B cell (primary cell): ENCODE measurements around the gene CLDN24. TPM values are rescaled to one million over a fixed set of nuclear protein-coding genes. Genes with fewer than 3 reads are reported as not detected.

Experiments
- ATAC-seq: fragments of 200-7000 bp; cut with Tn5 transposase; one replicate; pipeline ENCODE4 v1.10.0; 2021; ENCODE audit warnings: low read depth, mild to moderate bottlenecking, moderate number of reproducible peaks, moderate library complexity
- CTCF ChIA-PET: fragments of 350-600 bp; sonication (Branson Sonifier 250); formaldehyde crosslinking; loops from one replicate; lab custom pipeline; 2021; ENCODE audit warnings: antibody characterized with exemption, inconsistent platforms; lab: Charles Lee
- POLR2A ChIA-PET: fragments of 350-600 bp; sonication (Branson Sonifier 250); formaldehyde crosslinking; loops from one replicate; lab custom pipeline; 2021; ENCODE audit warnings: antibody characterized with exemption; lab: Charles Lee
- DNase-seq: peaks from one replicate; pipeline ENCODE4 v3.0.0; 2013
- H2AFZ ChIP-seq: 2 replicates; pipeline ENCODE4 v1.6.1; 2012; ENCODE audit warnings: mild to moderate bottlenecking, low read depth, low read length; ENCODE audit not compliant: insufficient read depth, poor library complexity, severe bottlenecking
- H3K27ac ChIP-seq, 2 donors: 1 replicate in 1 of 2; 2 replicates in 1 of 2; pipeline ENCODE4 v1.5.1; 2012 to 2013; ENCODE audit warnings: low read length in 2 of 2, mild to moderate bottlenecking in 2 of 2, moderate library complexity in 1 of 2
- H3K27me3 ChIP-seq, 4 experiments: fragments of 200-600 bp in 1 of 4; sonication (generic) in 1 of 4; replicated peaks in 1 of 4; 1 replicate in 2 of 4; 2 replicates in 2 of 4; pipeline versions ENCODE4 v1.6.1 to v1.7.0; 2013 to 2016; ENCODE audit warnings: low read length in 3 of 4, mild to moderate bottlenecking in 2 of 4, mixed read lengths in 1 of 4, moderate library complexity in 1 of 4; ENCODE audit not compliant: insufficient read depth in 4 of 4, control insufficient read depth in 3 of 4; ENCODE audit errors: control extremely low read depth in 1 of 4
- H3K36me3 ChIP-seq, 2 experiments: replicated peaks in 1 of 2; 1 replicate in 1 of 2; 2 replicates in 1 of 2; pipeline versions ENCODE4 v1.6.1 to v1.7.1; 2013; ENCODE audit warnings: low read length in 1 of 2; ENCODE audit not compliant: insufficient read depth in 2 of 2, control insufficient read depth in 1 of 2; ENCODE audit errors: control extremely low read depth in 1 of 2, extremely low read depth in 1 of 2
- H3K4me1 ChIP-seq, 2 donors: fragments of 200-600 bp in 1 of 2; sonication (generic) in 1 of 2; 1 replicate in 1 of 2; 2 replicates in 1 of 2; pipeline versions ENCODE4 v1.5.1 to v1.6.1; 2013 to 2017; ENCODE audit warnings: low read length in 2 of 2; ENCODE audit not compliant: control insufficient read depth in 2 of 2, insufficient read depth in 2 of 2
- H3K4me2 ChIP-seq: replicated peaks from 2 replicates; pipeline ENCODE3; 2012; ENCODE audit warnings: mild to moderate bottlenecking, low read depth, low read length; ENCODE audit not compliant: poor library complexity, severe bottlenecking
- H3K4me3 ChIP-seq, 5 experiments: fragments of 200-600 bp in 1 of 5; sonication (generic) in 1 of 5; 1 replicate in 3 of 5; 2 replicates in 2 of 5; pipeline versions ENCODE4 v1.5.1 to v1.7.0; 2011 to 2016; ENCODE audit warnings: low read length in 4 of 5, mild to moderate bottlenecking in 4 of 5, low read depth in 2 of 5, control low read depth in 1 of 5, moderate library complexity in 1 of 5; ENCODE audit not compliant: insufficient read depth in 1 of 5; ENCODE audit errors: control extremely low read depth in 1 of 5, extremely low read depth in 1 of 5
- H3K79me2 ChIP-seq: fragments of 200-600 bp; sonication (generic); one replicate; pipeline ENCODE4 v1.6.0; 2016; ENCODE audit warnings: low read length; ENCODE audit not compliant: control insufficient read depth, insufficient read depth
- H3K9ac ChIP-seq: fragments of 200-600 bp; sonication (generic); 2 replicates; pipeline ENCODE4 v1.6.1; 2017; ENCODE audit warnings: mild to moderate bottlenecking, low read length, moderate library complexity
- H3K9me3 ChIP-seq, 3 donors: one replicate each; pipeline versions ENCODE4 v1.6.1 to v1.7.1; 2013; ENCODE audit warnings: low read length in 2 of 3; ENCODE audit not compliant: control insufficient read depth in 2 of 3, insufficient read depth in 1 of 3; ENCODE audit errors: control extremely low read depth in 1 of 3
- H4K20me1 ChIP-seq: 2 replicates; pipeline ENCODE4 v1.6.0; 2012; ENCODE audit warnings: mild to moderate bottlenecking, low read length; ENCODE audit not compliant: insufficient read depth, control insufficient read depth, poor library complexity, severe bottlenecking
- H3K27ac Mint-ChIP-seq: one replicate; pipeline ENCODE4 v1.8.0; 2021; ENCODE audit warnings: mixed read lengths
- H3K27me3 Mint-ChIP-seq: one replicate; pipeline ENCODE4 v1.8.0; 2021; ENCODE audit warnings: mixed read lengths
- H3K4me1 Mint-ChIP-seq: one replicate; pipeline ENCODE4 v1.8.0; 2021; ENCODE audit warnings: mixed read lengths
- H3K4me3 Mint-ChIP-seq: one replicate; pipeline ENCODE4 v1.8.0; 2021; ENCODE audit warnings: mixed read lengths
- H3K9me3 Mint-ChIP-seq: one replicate; pipeline ENCODE4 v1.8.0; 2022; ENCODE audit warnings: mixed read lengths; ENCODE audit not compliant: insufficient read depth
- CTCF ChIP-seq: fragments of 200-600 bp; IDR thresholded peaks from one replicate; pipeline ENCODE4 v1.8.0; 2022; ENCODE audit warnings: antibody characterized with exemption, mild to moderate bottlenecking
- EZH2 ChIP-seq: IDR thresholded peaks from 2 replicates; pipeline ENCODE4 v1.6.1; 2012; ENCODE audit warnings: borderline replicate concordance, low read depth, mild to moderate bottlenecking, moderate library complexity, low read length; ENCODE audit not compliant: insufficient read depth, poor library complexity, severe bottlenecking
- WGBS: methylation state at CpG from one replicate; pipeline ENCODE4 v1.1.5; 2013; ENCODE audit warnings: missing lambda C conversion rate; ENCODE audit not compliant: insufficient coverage; 5-methylcytosine and 5-hydroxymethylcytosine counted together
- intact Hi-C: fragments of 100-400 bp; cut with micrococcal nuclease; formaldehyde crosslinking; loops from one replicate; pipeline ENCODE4 v1.10.0; 2022
- polyA plus RNA-seq: library from polyadenylated mRNA; depleted of rRNA; stranded (reverse); fragments of >200 nt; gene quantifications from 2 replicates; pipeline ENCODE4 v1.2.3, GENCODE V29; 2012
- total RNA-seq, 2 donors: library from RNA; stranded (reverse); fragments of 120-200 nt in 1 of 2; gene quantifications; 1 replicate in 1 of 2; 2 replicates in 1 of 2; pipeline versions ENCODE4 v1.2.3 to v1.2.4, GENCODE V29; 2013 to 2022

The CLDN24 gene
- total and polyA plus RNA-seq, 2 donors (not counting 1 experiment from before 2014, with no cell fraction given) = not detected

- POLR2A ChIA-PET = no interaction called here
- 100% methylated on average over 2 of the region's 5 CpGs for WGBS
- no peak for ATAC-seq
Measured at GRCh38 chr4:183352546-183352945, 30.3 kb upstream of the CLDN24 start.

More at GRCh38 chr4:183352546-183352945, 30.3 kb upstream of the CLDN24 start:
- Mint-ChIP-seq H3K27me3 (peaks cover 26% of the 10 kb centered on the region), H3K4me3 (no peak overlapping the region), H3K27ac (no peak overlapping the region), H3K4me1 (no peaks in the 10 kb centered on the region), H3K9me3 (no peaks in the 10 kb centered on the region)
- H2AFZ ChIP-seq = no peak overlapping the region
- no peak overlapping the region for H3K4me3 ChIP-seq
- intact Hi-C loops = no loop called here
- H3K4me1 ChIP-seq = no peaks in the 10 kb centered on the region
- TF ChIP-seq CTCF (no peak), EZH2 (no peak)
- no peak overlapping the region for H3K9ac ChIP-seq
- H3K36me3 ChIP-seq = no peaks in the 10 kb centered on the region
- H3K27me3 ChIP-seq = peaks cover 0 to 4% (median 0%) of the 10 kb centered on the region in 4 experiments
- H4K20me1 ChIP-seq = no peaks in the 10 kb centered on the region
- no peak overlapping the region for H3K27ac ChIP-seq
- H3K9me3 ChIP-seq = no peaks in the 10 kb centered on the region
- H3K4me2 ChIP-seq = no peak overlapping the region
- CTCF ChIA-PET = no interaction called here
- DNase-seq = no peak
- no peaks in the 10 kb centered on the region for H3K79me2 ChIP-seq
